Trophoblast cell (in vitro differentiated cells and primary cell): Measurements from ENCODE around the gene SFT2D2.

Experiments
- DNase-seq, 2 donors: peaks; one replicate each; pipeline ENCODE4 v3.0.0-alpha.2; 2016
- H2AFZ ChIP-seq: 2 replicates; pipeline ENCODE4 v1.6.1; 2013; ENCODE audit warnings: low read length, moderate library complexity, mild to moderate bottlenecking; ENCODE audit not compliant: insufficient read depth, poor library complexity
- H2AK5ac ChIP-seq: 2 replicates; pipeline ENCODE4 v1.6.1; 2013; ENCODE audit warnings: mild to moderate bottlenecking, low read length
- H2BK120ac ChIP-seq: 2 replicates; pipeline ENCODE4 v1.6.1; 2013; ENCODE audit warnings: low read length, mild to moderate bottlenecking, moderate library complexity; ENCODE audit not compliant: insufficient read depth, poor library complexity
- H2BK12ac ChIP-seq: 2 replicates; pipeline ENCODE4 v1.6.1; 2013; ENCODE audit warnings: mild to moderate bottlenecking, low read length, moderate library complexity
- H2BK5ac ChIP-seq: 2 replicates; pipeline ENCODE4 v1.6.1; 2013; ENCODE audit warnings: low read length, low read depth, moderate library complexity, mild to moderate bottlenecking; ENCODE audit not compliant: poor library complexity
- H3K14ac ChIP-seq: 2 replicates; pipeline ENCODE4 v1.6.1; 2013; ENCODE audit warnings: mild to moderate bottlenecking, low read length
- H3K18ac ChIP-seq: 2 replicates; pipeline ENCODE4 v1.6.1; 2013; ENCODE audit warnings: mild to moderate bottlenecking, low read length
- H3K23ac ChIP-seq: 2 replicates; pipeline ENCODE4 v1.6.1; 2013; ENCODE audit warnings: low read length
- H3K27ac ChIP-seq: 2 replicates; pipeline ENCODE4 v1.5.1; 2013; ENCODE audit warnings: low read depth, mild to moderate bottlenecking, inconsistent platforms, low read length, moderate library complexity
- H3K27me3 ChIP-seq: 2 replicates; pipeline ENCODE4 v1.6.1; 2013; ENCODE audit warnings: inconsistent platforms, mild to moderate bottlenecking, low read length, moderate library complexity; ENCODE audit not compliant: insufficient read depth
- H3K36me3 ChIP-seq, 2 experiments: 1 replicate in 1 of 2; 2 replicates in 1 of 2; pipeline ENCODE4 v1.6.1; 2013; ENCODE audit warnings: low read length in 2 of 2, mild to moderate bottlenecking in 2 of 2, moderate library complexity in 1 of 2; ENCODE audit not compliant: insufficient read depth in 2 of 2, control insufficient read depth in 1 of 2
- H3K4ac ChIP-seq: 2 replicates; pipeline ENCODE4 v1.6.1; 2013; ENCODE audit warnings: low read depth, mild to moderate bottlenecking, low read length, moderate library complexity
- H3K4me1 ChIP-seq, 2 experiments: 1 replicate in 1 of 2; 2 replicates in 1 of 2; pipeline ENCODE4 v1.6.1; 2013; ENCODE audit warnings: low read length in 2 of 2, mild to moderate bottlenecking in 2 of 2, moderate library complexity in 1 of 2; ENCODE audit not compliant: insufficient read depth in 2 of 2, control insufficient read depth in 1 of 2
- H3K4me2 ChIP-seq: 2 replicates; pipeline ENCODE4 v1.6.1; 2013; ENCODE audit warnings: inconsistent platforms, mild to moderate bottlenecking, low read length, moderate library complexity
- H3K4me3 ChIP-seq: 2 replicates; pipeline ENCODE4 v1.5.1; 2013; ENCODE audit warnings: mild to moderate bottlenecking, low read depth, low read length, inconsistent platforms
- H3K79me1 ChIP-seq: one replicate; pipeline ENCODE4 v1.6.1; 2013; ENCODE audit warnings: low read length
- H3K79me2 ChIP-seq: 2 replicates; pipeline ENCODE4 v1.6.1; 2013; ENCODE audit warnings: low read length, mild to moderate bottlenecking; ENCODE audit not compliant: control insufficient read depth, insufficient read depth, poor library complexity
- H3K9ac ChIP-seq: 2 replicates; pipeline ENCODE4 v1.6.1; 2013; ENCODE audit warnings: mild to moderate bottlenecking, low read length
- H3K9me3 ChIP-seq: 2 replicates; pipeline ENCODE4 v1.6.1; 2013; ENCODE audit warnings: low read depth, mild to moderate bottlenecking, control low read depth, inconsistent platforms, low read length; ENCODE audit not compliant: insufficient read depth
- H4K12ac ChIP-seq: 2 replicates; pipeline ENCODE4 v1.6.1; 2013; ENCODE audit warnings: low read depth, mild to moderate bottlenecking, low read length, moderate library complexity
- H4K8ac ChIP-seq: 2 replicates; pipeline ENCODE4 v1.6.1; 2013; ENCODE audit warnings: low read depth, mild to moderate bottlenecking, low read length, moderate library complexity
- H4K91ac ChIP-seq: one replicate; pipeline ENCODE4 v1.6.1; 2013; ENCODE audit warnings: low read depth, mild to moderate bottlenecking, low read length, moderate library complexity
- WGBS: extraction: QIAGEN DNeasy Blood & Tissue Kit; methylation state at CpG from one replicate; pipeline ENCODE4 v1.1.7; 2013; ENCODE audit warnings: missing lambda C conversion rate; ENCODE audit not compliant: insufficient read length, insufficient coverage; ENCODE audit errors: extremely low coverage; 5-methylcytosine and 5-hydroxymethylcytosine counted together

SFT2D2 gene

GRCh38 chr1:168288311-168289052 lies 62.7 kb downstream of the SFT2D2 start:
- WGBS = no CpG with 5 or more reads among the region's 3 CpGs

GRCh38 chr1:168291222-168291837 lies 65.5 kb downstream of the SFT2D2 start:
- H3K36me3 ChIP-seq = no peaks in the 10 kb centered on the region
- H3K79me2 ChIP-seq = no peaks in the 10 kb centered on the region
- no peak overlapping the region for H4K91ac ChIP-seq
- H4K8ac ChIP-seq = no peak overlapping the region
- no peak overlapping the region for H2BK5ac ChIP-seq
- H3K27me3 ChIP-seq = no peaks in the 10 kb centered on the region
- no peak overlapping the region for H2AFZ ChIP-seq
- no peaks in the 10 kb centered on the region for H3K9me3 ChIP-seq
- no peak overlapping the region for H3K4me2 ChIP-seq
- H3K4me3 ChIP-seq = no peak overlapping the region
- no peak overlapping the region for H3K18ac ChIP-seq
- no peak overlapping the region for H3K23ac ChIP-seq
- no peak overlapping the region for H3K4ac ChIP-seq
- DNase-seq = no peak
- H2BK12ac ChIP-seq = no peak overlapping the region
- H2AK5ac ChIP-seq = no peak overlapping the region
- no peak overlapping the region for H2BK120ac ChIP-seq
- no peak overlapping the region for H3K9ac ChIP-seq
- no CpG with 5 or more reads among the region's 15 CpGs for WGBS
- H3K14ac ChIP-seq = no peak overlapping the region
- no peaks in the 10 kb centered on the region for H3K4me1 ChIP-seq
- no peak overlapping the region for H4K12ac ChIP-seq
- H3K27ac ChIP-seq = no peak overlapping the region
- no peaks in the 10 kb centered on the region for H3K79me1 ChIP-seq

More at GRCh38 chr1:168288311-168289052, 62.7 kb downstream of the SFT2D2 start:
- no peak overlapping the region for H4K12ac ChIP-seq
- H3K14ac ChIP-seq = no peak overlapping the region
- H3K79me1 ChIP-seq = no peaks in the 10 kb centered on the region
- no peak overlapping the region for H3K4ac ChIP-seq
- H3K23ac ChIP-seq = no peak overlapping the region
- H2AFZ ChIP-seq = no peak overlapping the region
- H2AK5ac ChIP-seq = no peak overlapping the region
- no peaks in the 10 kb centered on the region for H3K4me1 ChIP-seq
- H3K36me3 ChIP-seq = no peaks in the 10 kb centered on the region
- no peak overlapping the region for H3K4me3 ChIP-seq
- H3K9me3 ChIP-seq = no peaks in the 10 kb centered on the region
- H2BK12ac ChIP-seq = no peak overlapping the region
- H3K27ac ChIP-seq = no peak overlapping the region
- no peak overlapping the region for H2BK5ac ChIP-seq
- no peaks in the 10 kb centered on the region for H3K27me3 ChIP-seq
- H3K9ac ChIP-seq = no peak overlapping the region
- H4K8ac ChIP-seq = no peak overlapping the region
- H4K91ac ChIP-seq = no peak overlapping the region
- no peaks in the 10 kb centered on the region for H3K79me2 ChIP-seq
- no peak overlapping the region for H3K4me2 ChIP-seq
- H3K18ac ChIP-seq = no peak overlapping the region
- no peak for DNase-seq
- no peak overlapping the region for H2BK120ac ChIP-seq

- no peak overlapping the region for H3K23ac ChIP-seq
- H3K36me3 ChIP-seq = no peaks in the 10 kb centered on the region
- no peak overlapping the region for H3K27ac ChIP-seq
- H3K4me1 ChIP-seq = no peaks in the 10 kb centered on the region
- H2AK5ac ChIP-seq = no peak overlapping the region
- H3K4me3 ChIP-seq = no peak overlapping the region
- H3K79me2 ChIP-seq = no peaks in the 10 kb centered on the region
- H3K18ac ChIP-seq = no peak overlapping the region
- no peak overlapping the region for H3K4ac ChIP-seq
- no peak overlapping the region for H2BK12ac ChIP-seq
- WGBS = no CpG with 5 or more reads among the region's 1 CpG
- H2AFZ ChIP-seq = no peak overlapping the region
- no peak overlapping the region for H3K4me2 ChIP-seq
- no peak overlapping the region for H3K9ac ChIP-seq
- H3K9me3 ChIP-seq = no peaks in the 10 kb centered on the region
- DNase-seq = no peak
- no peak overlapping the region for H3K14ac ChIP-seq
- no peak overlapping the region for H2BK120ac ChIP-seq
- no peaks in the 10 kb centered on the region for H3K27me3 ChIP-seq
- H3K79me1 ChIP-seq = no peaks in the 10 kb centered on the region
- no peak overlapping the region for H4K12ac ChIP-seq
- H4K91ac ChIP-seq = no peak overlapping the region
- H2BK5ac ChIP-seq = no peak overlapping the region
- no peak overlapping the region for H4K8ac ChIP-seq
Measured at GRCh38 chr1:168293356-168293755, 67.6 kb downstream of the SFT2D2 start.

- no CpG with 5 or more reads among the region's 8 CpGs for WGBS
- no peaks in the 10 kb centered on the region for H3K4me1 ChIP-seq
- H3K79me2 ChIP-seq = no peaks in the 10 kb centered on the region
- H3K27me3 ChIP-seq = no peaks in the 10 kb centered on the region
- H3K14ac ChIP-seq = no peak overlapping the region
- H3K79me1 ChIP-seq = no peaks in the 10 kb centered on the region
- H4K91ac ChIP-seq = no peak overlapping the region
- no peak overlapping the region for H3K4me2 ChIP-seq
- no peaks in the 10 kb centered on the region for H3K9me3 ChIP-seq
- no peak overlapping the region for H3K4ac ChIP-seq
- H3K36me3 ChIP-seq = no peaks in the 10 kb centered on the region
- no peak overlapping the region for H3K9ac ChIP-seq
- H2AK5ac ChIP-seq = no peak overlapping the region
- H2AFZ ChIP-seq = no peak overlapping the region
- H2BK12ac ChIP-seq = no peak overlapping the region
- H4K8ac ChIP-seq = no peak overlapping the region
- H3K18ac ChIP-seq = no peak overlapping the region
- DNase-seq = no peak
- no peak overlapping the region for H3K4me3 ChIP-seq
- H3K23ac ChIP-seq = no peak overlapping the region
- no peak overlapping the region for H2BK5ac ChIP-seq
- H4K12ac ChIP-seq = no peak overlapping the region
- H2BK120ac ChIP-seq = no peak overlapping the region
- no peak overlapping the region for H3K27ac ChIP-seq
Measured at GRCh38 chr1:168295411-168296114, 69.8 kb downstream of the SFT2D2 start.
